Neural cell (in vitro differentiated cells): ENCODE measurements around the gene USP16. TPM values are rescaled to one million over a fixed set of nuclear protein-coding genes. Genes with fewer than 3 reads are reported as not detected.

ENCODE experiments used
- H2AFZ ChIP-seq: fragments of 200-600, 300-800 bp; sonication (generic), shearing (Covaris generic); 2 replicates; pipeline ENCODE4 v1.6.0; 2014; ENCODE audit warnings: low read depth, mild to moderate bottlenecking, antibody characterized with exemption, low read length, moderate library complexity
- H3F3A ChIP-seq: fragments of 200-600 bp; shearing (Covaris generic); 2 replicates; pipeline ENCODE4 v1.6.1; 2016; ENCODE audit warnings: mild to moderate bottlenecking, moderate library complexity, mixed read lengths, antibody characterized with exemption, low read length; ENCODE audit not compliant: insufficient read depth, poor library complexity, severe bottlenecking
- H3K27ac ChIP-seq: fragments of 200-600, 300-800 bp; sonication (generic), shearing (Covaris generic); 2 replicates; pipeline ENCODE4 v1.5.1; 2014; ENCODE audit warnings: mild to moderate bottlenecking, low read length, moderate library complexity
- H3K27me3 ChIP-seq: fragments of 300-800, 200-600 bp; sonication (generic), shearing (Covaris generic); 2 replicates; pipeline ENCODE4 v1.6.0; 2014; ENCODE audit warnings: mild to moderate bottlenecking, low read depth, low read length, moderate library complexity; ENCODE audit not compliant: insufficient read depth
- H3K36me3 ChIP-seq: fragments of 300-800, 200-600 bp; sonication (generic), shearing (Covaris generic); 2 replicates; pipeline ENCODE4 v1.5.1; 2014; ENCODE audit warnings: mild to moderate bottlenecking, antibody characterized with exemption, low read length, moderate library complexity; ENCODE audit not compliant: insufficient read depth
- H3K4me2 ChIP-seq: fragments of 300-800, 200-600 bp; sonication (generic), shearing (Covaris generic); 2 replicates; pipeline ENCODE4 v1.6.0; 2014; ENCODE audit warnings: mild to moderate bottlenecking, low read length
- H3K4me3 ChIP-seq: fragments of 300-800, 200-600 bp; sonication (generic), shearing (Covaris generic); 2 replicates; pipeline ENCODE4 v1.5.1; 2014; ENCODE audit warnings: mild to moderate bottlenecking, low read length, moderate library complexity
- H3K79me2 ChIP-seq: fragments of 200-600 bp; shearing (Covaris generic); replicated peaks from 2 replicates; pipeline ENCODE4 v1.6.0; 2014; ENCODE audit warnings: mild to moderate bottlenecking, low read length, moderate library complexity; ENCODE audit not compliant: insufficient read depth
- H3K9ac ChIP-seq: fragments of 300-800, 200-600 bp; sonication (generic), shearing (Covaris generic); 2 replicates; pipeline ENCODE4 v1.6.1; 2016; ENCODE audit warnings: mild to moderate bottlenecking, low read length, mixed read lengths
- H3K9me2 ChIP-seq: fragments of 200-600 bp; shearing (Covaris generic); 2 replicates; pipeline ENCODE4 v1.6.1; 2016; ENCODE audit warnings: mild to moderate bottlenecking, low read length, mixed read lengths; ENCODE audit not compliant: insufficient read depth
- H3K9me3 ChIP-seq: fragments of 200-600, 300-800 bp; sonication (generic), shearing (Covaris generic); 2 replicates; pipeline ENCODE4 v1.6.1; 2016; ENCODE audit warnings: mild to moderate bottlenecking, mixed run types, low read length, moderate library complexity, mixed read lengths
- H4K20me1 ChIP-seq: fragments of 200-600 bp; shearing (Covaris generic); 2 replicates; pipeline ENCODE4 v1.6.1; 2016; ENCODE audit warnings: mild to moderate bottlenecking, mixed run types; ENCODE audit not compliant: insufficient read depth
- CTCF ChIP-seq: fragments of 450-650 bp; IDR thresholded peaks from 2 replicates; pipeline ENCODE4 v1.5.1; 2014; ENCODE audit warnings: antibody characterized with exemption, mild to moderate bottlenecking, moderate library complexity; ENCODE audit not compliant: poor library complexity, severe bottlenecking
- EP300 ChIP-seq: fragments of 450-650 bp; conservative IDR thresholded peaks from 2 replicates; pipeline ENCODE4 v1.6.1; 2014; ENCODE audit warnings: antibody characterized with exemption, mild to moderate bottlenecking, moderate library complexity; ENCODE audit not compliant: poor library complexity, severe bottlenecking
- EZH2 ChIP-seq: fragments of 200-600, 300-800 bp; shearing (Covaris generic), sonication (generic); IDR thresholded peaks from 2 replicates; pipeline ENCODE4 v1.6.1; 2014; ENCODE audit warnings: antibody characterized with exemption, low read length, borderline replicate concordance, mild to moderate bottlenecking; ENCODE audit not compliant: insufficient read depth, poor library complexity, severe bottlenecking
- MXI1 ChIP-seq: fragments of 450-650 bp; conservative IDR thresholded peaks from 2 replicates; pipeline ENCODE4 v1.6.1; 2014; ENCODE audit warnings: antibody characterized with exemption, mild to moderate bottlenecking; ENCODE audit not compliant: poor library complexity, severe bottlenecking
- POLR2AphosphoS5 ChIP-seq: IDR thresholded peaks from 2 replicates; pipeline ENCODE4 v1.6.1; 2012
- RAD21 ChIP-seq: fragments of 450-650 bp; conservative IDR thresholded peaks from 2 replicates; pipeline ENCODE4 v1.6.1; 2014; ENCODE audit warnings: antibody characterized with exemption, mild to moderate bottlenecking, moderate library complexity
- REST ChIP-seq: IDR thresholded peaks from 2 replicates; pipeline ENCODE4 v1.6.1; 2012; ENCODE audit warnings: borderline replicate concordance
- SMC3 ChIP-seq: fragments of 450-650 bp; conservative IDR thresholded peaks from 2 replicates; pipeline ENCODE4 v1.6.1; 2014; ENCODE audit warnings: antibody characterized with exemption, mild to moderate bottlenecking, moderate library complexity; ENCODE audit not compliant: poor library complexity
- TAF1 ChIP-seq: IDR thresholded peaks from 2 replicates; pipeline ENCODE4 v1.6.1; 2012; ENCODE audit warnings: low read depth
- polyA plus RNA-seq: library from polyadenylated mRNA; depleted of rRNA; stranded (reverse); fragments of >200 nt; gene quantifications from 2 replicates; pipeline ENCODE4 v1.2.3, GENCODE V29; 2014

USP16 gene
- polyA plus RNA-seq, 1 donor from 2014 or later: 38.5 TPM

GRCh38 chr21:29030909-29031308, 6.4 kb downstream of the USP16 start:
- H3F3A ChIP-seq: no peaks in the 10 kb centered on the region
- no peaks in the 10 kb centered on the region for H3K9me3 ChIP-seq
- H3K9me2 ChIP-seq: no peaks in the 10 kb centered on the region
- H3K27me3 ChIP-seq: no peaks in the 10 kb centered on the region
- no peak overlapping the region for H3K27ac ChIP-seq
- no peaks in the 10 kb centered on the region for H4K20me1 ChIP-seq
- no peak overlapping the region for H2AFZ ChIP-seq
- H3K36me3 ChIP-seq: no peaks in the 10 kb centered on the region
- no peak overlapping the region for H3K4me3 ChIP-seq
- no peak overlapping the region for H3K9ac ChIP-seq
- no peak overlapping the region for H3K4me2 ChIP-seq
- peaks cover 10% of the 10 kb centered on the region for H3K79me2 ChIP-seq
- TF ChIP-seq MXI1: no peak
- TF ChIP-seq CTCF: no peak
- no peak for TF ChIP-seq TAF1
- no peak for TF ChIP-seq EP300
- no peak for TF ChIP-seq REST
- no peak for TF ChIP-seq SMC3
- TF ChIP-seq EZH2: no peak
- no peak for TF ChIP-seq RAD21
- no peak for TF ChIP-seq POLR2AphosphoS5

GRCh38 chr21:29033301-29033700, 8.8 kb downstream of the USP16 start:
- Histone ChIP-seq H2AFZ (no peak overlapping the region), H4K20me1 (no peaks in the 10 kb centered on the region), H3F3A (no peaks in the 10 kb centered on the region), H3K9ac (no peak overlapping the region), H3K4me3 (no peak overlapping the region), H3K27me3 (no peaks in the 10 kb centered on the region), H3K36me3 (no peaks in the 10 kb centered on the region), H3K9me2 (no peaks in the 10 kb centered on the region), H3K79me2 (no peaks in the 10 kb centered on the region), H3K27ac (no peak overlapping the region), H3K4me2 (no peak overlapping the region), H3K9me3 (no peaks in the 10 kb centered on the region)
- TF ChIP-seq REST: no peak
- TF ChIP-seq SMC3: no peak
- TF ChIP-seq MXI1: no peak
- no peak for TF ChIP-seq CTCF
- no peak for TF ChIP-seq TAF1
- TF ChIP-seq POLR2AphosphoS5: no peak
- no peak for TF ChIP-seq EP300
- TF ChIP-seq RAD21: no peak
- TF ChIP-seq EZH2: no peak
